NCI-H1930 (cell line): Measurements from ENCODE around the gene SH3BP2.
A peak's percentile ranks its signal among the peaks of the same experiment; 100 is the strongest.

Experiments used
- DNase-seq, 2 experiments: peaks; one replicate each; lab custom pipeline; 2025; lab: John Stamatoyannopoulos, UW

SH3BP2 gene

GRCh38 chr4:2803624-2804448, 11.0 kb downstream of the SH3BP2 start:
- no peak for DNase-seq

GRCh38 chr4:2804449-2804972, 11.6 kb downstream of the SH3BP2 start:
- no peak for DNase-seq

GRCh38 chr4:2804973-2805501, 12.2 kb downstream of the SH3BP2 start:
- no peak for DNase-seq

GRCh38 chr4:2805712-2806389, 13.0 kb downstream of the SH3BP2 start:
- DNase-seq, result no peak

- no peak for DNase-seq
Measured at GRCh38 chr4:2806390-2807355, 13.8 kb downstream of the SH3BP2 start.

- DNase-seq, result no peak
Measured at GRCh38 chr4:2807571-2807970, 14.7 kb downstream of the SH3BP2 start.

- DNase-seq, result no peak
Measured at GRCh38 chr4:2808001-2808400, 15.1 kb downstream of the SH3BP2 start.

GRCh38 chr4:2809610-2810180, 16.8 kb downstream of the SH3BP2 start:
- DNase-seq, result no peak

GRCh38 chr4:2810388-2810787, 17.5 kb downstream of the SH3BP2 start:
- no peak for DNase-seq

GRCh38 chr4:2811830-2812611, 19.1 kb downstream of the SH3BP2 start:
- no peak for DNase-seq

- DNase-seq, result no peak
Measured at GRCh38 chr4:2812612-2813354, 19.9 kb downstream of the SH3BP2 start.

- no peak for DNase-seq
Measured at GRCh38 chr4:2813446-2814405, 20.8 kb downstream of the SH3BP2 start.

GRCh38 chr4:2814627-2815270, 21.9 kb downstream of the SH3BP2 start:
- DNase-seq, result no peak

GRCh38 chr4:2816401-2816954, 23.6 kb downstream of the SH3BP2 start:
- no peak for DNase-seq

GRCh38 chr4:2817137-2817536, 24.3 kb downstream of the SH3BP2 start:
- DNase-seq, result no peak

- peak in 1 of 2 experiments; percentile 56 for DNase-seq
Measured at GRCh38 chr4:2817701-2818350, 24.9 kb downstream of the SH3BP2 start.

GRCh38 chr4:2818351-2818939, 25.6 kb downstream of the SH3BP2 start:
- peak in 1 of 2 experiments; percentile 10 for DNase-seq
